Heart right ventricle (tissue), 16 donors: ENCODE data around the gene MXRA7. TPM values are rescaled to one million over a fixed set of nuclear protein-coding genes. Genes with fewer than 3 reads are reported as not detected.

Experiments
- ATAC-seq, 8 donors: fragments of 200-7000 bp; cut with Tn5 transposase; one replicate each; pipeline ENCODE4 v1.9.1; 2020; ENCODE audit warnings: mild to moderate bottlenecking in 8 of 8, moderate library complexity in 8 of 8, moderate number of reproducible peaks in 1 of 8
- DNase-seq, 2 donors: peaks; one replicate each; pipeline ENCODE4 v3.0.0-alpha.2; 2020
- H3K27ac ChIP-seq, 10 donors: fragments of 200-600 bp; sonication (generic) in 2 of 10; one replicate each; pipeline versions ENCODE4 v1.5.0 to v1.8.0; 2020 to 2022; ENCODE audit warnings: mild to moderate bottlenecking in 3 of 10
- H3K27me3 ChIP-seq, 7 donors: fragments of 200-600 bp; one replicate each; pipeline ENCODE4 v1.8.0; 2021 to 2022; ENCODE audit warnings: mild to moderate bottlenecking in 2 of 7
- H3K36me3 ChIP-seq, 9 donors: fragments of 200-600 bp; sonication (generic) in 1 of 9; one replicate each; pipeline versions ENCODE4 v1.5.0 to v1.8.0; 2020 to 2022; ENCODE audit warnings: mild to moderate bottlenecking in 2 of 9
- H3K4me1 ChIP-seq, 9 donors: fragments of 200-600 bp; sonication (generic) in 1 of 9; one replicate each; pipeline versions ENCODE4 v1.5.0 to v1.8.0; 2020 to 2022; ENCODE audit warnings: mild to moderate bottlenecking in 4 of 9
- H3K4me3 ChIP-seq, 10 donors: fragments of 200-600 bp; sonication (generic) in 2 of 10; one replicate each; pipeline versions ENCODE4 v1.5.0 to v1.8.0; 2020 to 2022; ENCODE audit warnings: mild to moderate bottlenecking in 7 of 10, moderate library complexity in 2 of 10
- H3K9me3 ChIP-seq, 11 donors: fragments of 200-600 bp in 10 of 11; sonication (generic) in 2 of 11; one replicate each; pipeline versions ENCODE4 v1.5.0 to v1.8.0; 2013 to 2022; ENCODE audit warnings: mild to moderate bottlenecking in 2 of 11, control low read depth in 1 of 11, moderate library complexity in 1 of 11
- CTCF ChIP-seq, 9 donors: fragments of 200-600 bp; sonication (generic) in 2 of 9; IDR thresholded peaks; one replicate each; pipeline versions ENCODE4 v1.5.0 to v1.8.0; 2021 to 2022; ENCODE audit warnings: antibody characterized with exemption in 9 of 9, mild to moderate bottlenecking in 5 of 9, moderate library complexity in 1 of 9
- WGBS, 2 donors: extraction: QIAGEN DNeasy Blood & Tissue Kit; methylation state at CpG; one replicate each; pipeline ENCODE4 v1.1.7; 2013; ENCODE audit warnings: inconsistent platforms in 1 of 2; 5-methylcytosine and 5-hydroxymethylcytosine counted together
- intact Hi-C, 10 donors: fragments of 100-400 bp; cut with DNase I; formaldehyde crosslinking; loops; one replicate each; pipeline versions ENCODE4 v1.11.1 to v1.14.2; 2022
- polyA plus RNA-seq, 2 donors: library from polyadenylated mRNA; stranded (reverse); fragments of 200-250 nt; gene quantifications; one replicate each; pipeline ENCODE4 v1.2.3, GENCODE V29; 2013
- total RNA-seq, 10 donors: library from RNA; stranded (reverse); fragmentation: NEBNext Ultra II Directional in 3 of 10; extraction: Animal tissue kit (Norgen Biotek cat#: 25700) in 3 of 10; gene quantifications; one replicate each; pipeline versions ENCODE4 v1.2.1 to v1.2.4, GENCODE V29; 2021 to 2023
- donor health status: Arrhythmogenic right ventricular cardiomyopathy.
- donor health status: ischemic (EF 13 %, LVEDD 7.1; RV severe dilation, severe dysfunction).
- donor health status: healthy with polysubstance abuse.
- donor health status: DM: no; HTN: yes; CAD: no.
- donor health status: DM: no; HTN: no; CAD: no.
- donor health status: ischemic (EF 25% LVEDD 6.9; RV normal size, moderate dysfunction).
- donor health status: ischemic (EF 25% LVEDD 5.7; RV mildly dilated, moderate dysfunction).
- donor health status: healthy.
- donor health status: DM: yes; HTN: yes; CAD: no.
- donor health status: Ischemic cardiomyopathy.
- donor health status: ischemic (EF 35%, LVEDD 5.7; RV mildly dilated, moderate dysfunction).
- donor health status: nonischemic (EF 11% LVEDD 7.7; RV severe dilation, severe dysfunction).
- donor health status: DM: yes; HTN: yes; CAD: no.
- donor health status: PGD.
- donor health status: ischemic (EF 29% LVEDD 5.4; RV normal size, mild dysfunction).
- donor health status: nonischemic (EF 23%, LVEDD 6.1; RV moderate dilation, normal function).

Gene MXRA7
- total and polyA plus RNA-seq, 12 donors, result 121 to 586 (median 413) TPM

GRCh38 chr17:76737082-76737675 is 26.4 kb upstream of the MXRA7 start, which contains the start of gene SRSF2:
Gene SRSF2 (minus strand): TSS chr17:76737331. CDS start chr17:76737160, 171 bp downstream.
- Histone ChIP-seq H3K27ac (peak within 1 kb of the TSS; percentile 95 to 99 (median 99)), H3K27me3 (no peaks in the 10 kb centered on the region), H3K9me3 (no peaks in the 10 kb centered on the region), H3K4me1 (peaks cover 11 to 77% (median 64%) of the 10 kb centered on the region in 9 donors), H3K4me3 (peak within 1 kb of the TSS; percentile 84 to 98 (median 94)), H3K36me3 (peaks cover 0 to 58% (median 32%) of the 10 kb centered on the region in 9 donors)
- WGBS, 2 donors, result 0 to 1% methylated on average over 58 to 60 of the region's 60 CpGs
- ATAC-seq (peak; percentile 88 to 96 (median 94)), DNase-seq (peak; percentile 98)
- no peak for TF ChIP-seq CTCF (IDR thresholded peaks at IDR 0.05)
- intact Hi-C loops, result no loop called here

DNA sequence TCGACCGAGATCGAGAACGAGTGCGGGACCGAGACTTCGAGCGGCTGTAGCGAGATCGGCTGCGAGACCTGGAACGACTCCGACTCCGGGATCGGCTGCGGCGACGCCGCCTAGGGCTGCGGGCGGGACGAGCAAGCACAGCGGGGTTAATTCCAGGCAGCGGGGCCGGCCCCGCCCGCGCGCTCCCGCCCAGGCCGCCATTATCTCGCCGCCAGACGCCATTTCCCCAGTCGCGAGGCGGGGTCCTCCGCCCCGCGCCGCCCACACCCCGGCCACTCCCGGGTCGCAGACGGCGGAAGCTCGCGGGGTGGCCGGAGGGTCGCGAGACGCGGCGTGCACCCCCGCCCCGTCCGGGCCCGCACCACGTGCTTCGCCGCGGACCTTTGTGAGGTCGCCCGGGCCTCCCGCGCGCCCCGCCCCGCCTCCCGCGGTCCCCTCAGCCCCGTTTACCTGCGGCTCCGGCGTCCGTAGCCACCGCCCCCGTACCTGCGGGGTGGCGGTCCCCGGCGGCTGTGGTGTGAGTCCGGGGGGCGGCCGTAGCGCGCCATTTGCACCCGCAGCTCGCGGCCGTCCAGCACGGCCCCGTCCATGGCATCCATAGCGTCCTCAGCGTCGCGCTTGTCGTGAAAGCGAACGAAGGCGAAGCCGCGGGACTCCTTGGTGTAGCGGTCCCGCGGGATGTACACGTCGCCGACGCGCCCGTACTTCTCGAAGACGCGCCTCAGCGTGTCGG is 25.8 kb upstream of the MXRA7 start:
- ATAC-seq (peak; percentile 34 to 69 (median 46)), DNase-seq (peak; percentile 81 to 83)
- Histone ChIP-seq H3K4me3 (peak overlapping the region; percentile 84 to 98 (median 94)), H3K9me3 (no peaks in the 10 kb centered on the region), H3K36me3 (peaks cover 0 to 58% (median 32%) of the 10 kb centered on the region in 9 donors), H3K27me3 (no peaks in the 10 kb centered on the region), H3K27ac (peak overlapping the region; percentile 95 to 99 (median 99)), H3K4me1 (peaks cover 11 to 77% (median 68%) of the 10 kb centered on the region in 9 donors)
- TF ChIP-seq CTCF (IDR thresholded peaks at IDR 0.05), result peak in 7 of 9 donors; percentile 8 to 51 (median 36)
- WGBS, 2 donors, result 1% methylated on average over 112 to 117 of the region's 117 CpGs
- intact Hi-C loops, result no loop called here

GRCh38 chr17:76735586-76736348 is 25.0 kb upstream of the MXRA7 start:
- no peak for ATAC-seq
- no peak for DNase-seq
- intact Hi-C loops, result no loop called here
- no peak for TF ChIP-seq CTCF (IDR thresholded peaks at IDR 0.05)
- Histone ChIP-seq H3K36me3 (peaks cover 0 to 59% (median 32%) of the 10 kb centered on the region in 9 donors), H3K27ac (peak overlapping the region; percentile 95 to 99 (median 99)), H3K27me3 (no peaks in the 10 kb centered on the region), H3K4me3 (peak overlapping the region; percentile 84 to 98 (median 94)), H3K4me1 (peaks cover 11 to 77% (median 64%) of the 10 kb centered on the region in 9 donors), H3K9me3 (no peaks in the 10 kb centered on the region)
- WGBS, 2 donors, result 1% methylated on average over 20 of the region's 20 CpGs

- intact Hi-C loops, result no loop called here
- Histone ChIP-seq H3K4me3 (peak overlapping the region in 9 of 10 donors; percentile 84 to 97 (median 93)), H3K9me3 (no peaks in the 10 kb centered on the region), H3K27ac (peak overlapping the region in 8 of 10 donors; percentile 19 to 99 (median 99)), H3K27me3 (no peaks in the 10 kb centered on the region), H3K36me3 (peaks cover 0 to 65% (median 37%) of the 10 kb centered on the region in 9 donors), H3K4me1 (peaks cover 11 to 75% (median 61%) of the 10 kb centered on the region in 9 donors)
- DNase-seq (no peak), ATAC-seq (no peak)
- peak in 1 of 9 donors; percentile 8 for TF ChIP-seq CTCF (IDR thresholded peaks at IDR 0.05)
- 10 to 14% methylated on average over 5 of the region's 5 CpGs for WGBS, 2 donors
Measured at GRCh38 chr17:76735006-76735405, 24.2 kb upstream of the MXRA7 start.
